Mammary microvascular endothelial cell (primary cell): Measurements from ENCODE around the gene GDPD1. TPM values are rescaled to one million over a fixed set of nuclear protein-coding genes. Genes with fewer than 3 reads are reported as not detected.

ENCODE experiments used
- total RNA-seq: library from RNA; depleted of rRNA; stranded (reverse); fragments of >200 nt; gene quantifications from 2 replicates; pipeline ENCODE4 v1.2.3, GENCODE V29; 2015

Gene GDPD1
- total RNA-seq, result 0.34 and 1.3 TPM in 2 replicates

DNA sequence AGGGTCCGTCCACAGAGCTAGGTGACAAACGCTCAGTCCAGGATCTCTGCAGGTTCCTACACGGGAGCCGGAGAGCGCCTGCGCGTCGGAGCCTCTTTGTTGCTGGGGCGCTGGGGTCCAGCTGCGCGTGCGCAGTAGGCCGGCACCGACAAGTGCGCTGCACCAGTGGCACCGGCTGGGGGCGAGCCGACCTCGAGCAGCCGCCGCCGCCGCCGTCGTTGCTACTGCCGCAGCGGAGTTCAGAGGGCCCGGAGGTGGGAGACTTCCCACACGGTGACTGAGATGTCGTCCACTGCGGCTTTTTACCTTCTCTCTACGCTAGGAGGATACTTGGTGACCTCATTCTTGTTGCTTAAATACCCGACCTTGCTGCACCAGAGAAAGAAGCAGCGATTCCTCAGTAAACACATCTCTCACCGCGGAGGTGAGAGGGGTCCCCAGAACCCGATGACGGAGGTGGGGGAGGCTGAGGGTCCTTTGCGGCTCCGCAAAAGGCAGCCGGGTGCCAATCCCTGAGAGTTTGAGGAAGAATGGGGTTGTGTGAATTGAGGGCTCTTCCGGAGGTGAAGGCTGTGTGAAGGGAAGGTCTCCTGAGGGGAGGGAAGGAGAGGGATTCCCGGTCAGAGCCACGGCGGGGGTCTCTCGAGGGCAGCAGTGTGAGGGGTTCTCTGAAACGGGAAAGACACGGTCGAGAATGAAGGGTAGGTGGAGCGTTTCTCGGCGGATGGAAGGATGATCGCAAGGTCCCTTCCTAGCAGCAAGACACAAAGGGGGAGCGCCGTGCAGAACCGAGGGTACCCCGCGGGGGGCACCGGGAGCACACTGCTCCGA, at the start of gene GDPD1:
Gene GDPD1 (plus strand): TSS at position 184 of the 831 bp plus-strand sequence. CDS start 99 bp downstream, at position 283.

Other genes with a start within 250 kb of the GDPD1 start
- gene TRIM37, start 113.6 kb upstream of the GDPD1 start, total RNA-seq, result 26.0 and 26.5 TPM in 2 replicates
- gene SKA2, start 65.3 kb upstream of the GDPD1 start, total RNA-seq, result 97.4 and 107 TPM in 2 replicates
- 57.3 and 1,133 TPM in 2 replicates for gene PRR11, start 64.8 kb upstream of the GDPD1 start, total RNA-seq
- gene SMG8, start 10.5 kb upstream of the GDPD1 start, total RNA-seq, result 17.2 and 20.1 TPM in 2 replicates
- 28.4 and 31.4 TPM in 2 replicates for gene YPEL2, start 111.1 kb downstream of the GDPD1 start, total RNA-seq